HG02571 (cell line): ENCODE results near the gene ALCAM.
A peak's percentile ranks its signal among the peaks of the same experiment; 100 is the strongest.

ENCODE experiments used
- ATAC-seq: cut with Tn5 transposase; IDR thresholded peaks from one replicate; pipeline ENCODE4 v1.9.1; 2021; ENCODE audit warnings: mild to moderate bottlenecking, moderate library complexity; ENCODE audit not compliant: unreplicated experiment

Gene ALCAM

GRCh38 chr3:105518806-105519418 lies 152.2 kb downstream of the ALCAM start:
- peak; percentile 88 for ATAC-seq

GRCh38 chr3:105521770-105522169 lies 155.1 kb downstream of the ALCAM start:
- no peak for ATAC-seq

- ATAC-seq: no peak
These were observed 156.8 kb downstream of the ALCAM start for GRCh38 chr3:105523501-105523900.

- no peak for ATAC-seq
These were observed 158.8 kb downstream of the ALCAM start for GRCh38 chr3:105525531-105525930.

- no peak for ATAC-seq
These were observed 159.8 kb downstream of the ALCAM start for GRCh38 chr3:105526360-105527111.

GRCh38 chr3:105527535-105527934 lies 160.8 kb downstream of the ALCAM start:
- no peak for ATAC-seq

- peak; percentile 59 for ATAC-seq
These were observed 161.2 kb downstream of the ALCAM start for GRCh38 chr3:105527949-105528348.

GRCh38 chr3:105528955-105529354 lies 162.2 kb downstream of the ALCAM start:
- ATAC-seq: no peak

GRCh38 chr3:105529456-105529855 lies 162.7 kb downstream of the ALCAM start:
- ATAC-seq: no peak

- ATAC-seq: no peak
These were observed 165.5 kb downstream of the ALCAM start for GRCh38 chr3:105532251-105532650.

GRCh38 chr3:105533960-105534359 lies 167.3 kb downstream of the ALCAM start:
- no peak for ATAC-seq

GRCh38 chr3:105534491-105534890 lies 167.8 kb downstream of the ALCAM start:
- no peak for ATAC-seq

- ATAC-seq: no peak
These were observed 170.8 kb downstream of the ALCAM start for GRCh38 chr3:105537371-105538080.

- ATAC-seq: no peak
These were observed 171.8 kb downstream of the ALCAM start for GRCh38 chr3:105538483-105538882.

GRCh38 chr3:105539897-105540296 lies 173.2 kb downstream of the ALCAM start:
- ATAC-seq: no peak

GRCh38 chr3:105542282-105543019 lies 175.7 kb downstream of the ALCAM start:
- no peak for ATAC-seq

- no peak for ATAC-seq
These were observed 178.3 kb downstream of the ALCAM start for GRCh38 chr3:105545051-105545450.

GRCh38 chr3:105553851-105554250 lies 187.1 kb downstream of the ALCAM start:
- no peak for ATAC-seq

GRCh38 chr3:105555206-105555605 lies 188.5 kb downstream of the ALCAM start:
- ATAC-seq: no peak

- ATAC-seq: no peak
These were observed 193.1 kb downstream of the ALCAM start for GRCh38 chr3:105559856-105560255.

- ATAC-seq: no peak
These were observed 195.2 kb downstream of the ALCAM start for GRCh38 chr3:105561876-105562275.
